NK-92 (cell line): ENCODE results near the gene TENM4.

ENCODE experiments used
- DNase-seq: peaks from one replicate; lab custom pipeline; 2025; ENCODE audit not compliant: unreplicated experiment; lab: John Stamatoyannopoulos, UW

Gene TENM4

DNA sequence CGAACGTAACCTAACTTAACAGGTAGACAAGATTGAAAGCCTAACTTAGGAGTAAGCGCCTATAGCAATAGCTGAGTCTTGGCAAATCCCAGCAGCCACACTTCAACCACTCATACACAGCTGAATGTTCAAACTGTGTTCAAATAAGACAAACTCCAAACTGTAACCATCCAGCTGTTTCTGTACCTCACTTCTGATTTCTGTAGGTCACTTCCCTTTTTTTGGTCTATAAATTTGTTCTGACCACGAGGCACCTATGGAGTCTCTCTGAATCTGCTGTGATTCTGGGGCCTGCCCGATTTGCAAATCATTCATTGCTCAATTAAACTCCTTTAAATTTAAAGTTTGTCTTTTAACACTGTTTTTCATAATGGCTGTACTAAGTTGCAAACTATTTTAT lies 8.2 kb upstream of the TENM4 start:
- DNase-seq: no peak

DNA sequence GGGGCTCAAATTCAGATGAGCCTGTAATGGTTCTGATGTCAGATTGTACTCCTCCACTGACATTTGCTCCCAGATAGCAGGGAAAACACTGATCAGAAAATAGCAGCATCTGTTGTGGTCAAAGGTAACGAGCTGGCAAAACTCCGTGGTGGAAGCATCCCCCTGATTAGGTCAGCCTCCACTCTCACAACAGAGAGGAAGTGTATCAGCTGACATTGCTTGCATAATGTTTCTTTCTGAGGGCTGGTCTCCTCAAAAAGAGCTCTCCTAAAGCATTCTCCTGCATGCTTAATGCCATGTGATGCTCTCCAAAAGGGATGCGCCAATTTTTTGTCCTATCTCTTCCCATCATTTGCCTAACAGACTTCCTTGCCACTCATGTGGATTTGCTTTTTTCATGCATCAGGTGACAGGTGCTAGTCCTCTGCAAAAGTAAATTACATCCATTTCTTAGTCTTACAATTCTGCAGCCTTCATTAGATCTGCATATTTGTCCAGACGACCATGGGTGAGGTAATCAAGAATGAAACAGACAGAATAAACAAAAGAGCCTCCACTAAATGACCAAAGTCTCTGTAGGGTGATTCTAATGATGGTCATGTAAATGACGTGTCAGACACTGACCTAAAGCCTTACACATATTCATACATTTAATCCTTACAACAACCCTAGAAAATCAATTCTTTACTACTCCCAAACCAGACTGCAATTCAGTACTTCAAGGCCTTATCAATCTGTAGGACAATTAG lies 6.4 kb upstream of the TENM4 start:
- no peak for DNase-seq

DNA sequence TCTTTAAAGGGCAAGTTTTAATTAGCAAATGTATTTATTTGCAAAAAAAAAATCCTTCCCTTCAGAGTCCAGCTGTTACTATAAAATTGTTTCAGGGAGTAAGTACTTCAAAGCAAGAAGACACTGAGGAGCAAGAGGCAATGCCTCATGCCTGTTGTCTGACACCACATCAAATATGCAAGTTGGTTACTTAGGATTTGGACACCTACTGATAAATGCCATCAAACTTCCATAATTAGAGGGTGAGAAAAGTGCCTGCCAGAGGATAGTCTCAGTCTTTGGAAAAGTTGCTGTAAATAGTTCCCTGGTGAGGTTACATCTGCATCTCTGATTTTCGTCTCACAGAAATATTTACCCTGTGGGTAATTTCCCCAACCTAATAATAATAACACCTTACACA lies 4.1 kb upstream of the TENM4 start:
- DNase-seq: no peak

DNA sequence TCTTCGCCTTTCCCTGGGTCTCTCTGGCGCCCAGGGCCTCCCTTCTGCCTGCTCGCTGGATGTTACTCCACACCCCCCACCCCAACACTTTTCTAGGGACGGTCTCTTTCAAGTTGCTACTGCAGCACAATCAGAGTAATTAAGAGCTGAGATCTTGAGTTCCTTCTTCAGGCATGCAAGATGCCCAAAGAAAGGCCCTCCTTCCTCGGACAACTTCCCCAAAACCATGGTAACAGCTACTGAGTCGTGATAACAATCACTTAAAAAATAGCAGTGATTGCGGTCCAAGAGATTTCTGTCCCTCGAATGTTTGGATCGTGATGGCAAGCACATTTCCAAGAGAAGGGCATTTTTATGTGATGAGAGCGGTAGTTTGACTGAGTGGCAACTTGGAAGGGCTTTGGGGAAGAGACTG lies 638 bp upstream of the TENM4 start:
- no peak for DNase-seq

DNA sequence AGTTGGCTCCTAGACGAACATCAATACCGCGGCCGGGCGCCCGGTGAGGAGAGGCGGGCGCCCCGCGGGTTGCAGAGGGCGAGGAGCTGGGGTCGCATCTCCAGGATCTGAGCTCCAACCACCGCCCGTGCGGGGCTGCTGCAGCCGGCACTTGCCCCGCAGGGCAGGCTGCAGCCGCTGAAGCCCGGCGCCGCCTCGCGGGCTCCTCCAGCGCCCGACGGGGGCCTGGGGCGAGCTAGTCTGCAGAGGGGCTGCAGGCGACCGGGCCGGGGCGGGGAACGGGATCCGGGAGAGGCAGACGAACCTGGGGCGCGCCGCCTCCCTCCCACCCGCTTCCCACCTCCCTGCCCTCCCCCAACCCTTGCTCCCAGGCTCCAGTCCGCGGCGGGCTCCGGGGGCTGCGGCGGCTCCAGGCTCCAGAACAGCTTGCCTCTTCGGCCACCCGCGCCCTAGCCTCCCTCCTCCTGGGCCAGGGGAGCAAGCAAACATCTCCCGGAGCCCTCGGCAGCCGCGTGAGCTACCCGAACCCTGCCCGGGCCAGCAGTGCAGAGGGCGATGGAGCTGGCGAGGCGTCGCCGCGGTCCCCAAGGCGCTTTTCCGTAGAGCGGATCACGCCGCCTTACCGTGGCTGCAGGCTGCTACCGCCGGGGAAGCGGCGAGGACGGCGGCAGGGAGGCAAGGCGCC lies 802 bp downstream of the TENM4 start:
- no peak for DNase-seq

DNA sequence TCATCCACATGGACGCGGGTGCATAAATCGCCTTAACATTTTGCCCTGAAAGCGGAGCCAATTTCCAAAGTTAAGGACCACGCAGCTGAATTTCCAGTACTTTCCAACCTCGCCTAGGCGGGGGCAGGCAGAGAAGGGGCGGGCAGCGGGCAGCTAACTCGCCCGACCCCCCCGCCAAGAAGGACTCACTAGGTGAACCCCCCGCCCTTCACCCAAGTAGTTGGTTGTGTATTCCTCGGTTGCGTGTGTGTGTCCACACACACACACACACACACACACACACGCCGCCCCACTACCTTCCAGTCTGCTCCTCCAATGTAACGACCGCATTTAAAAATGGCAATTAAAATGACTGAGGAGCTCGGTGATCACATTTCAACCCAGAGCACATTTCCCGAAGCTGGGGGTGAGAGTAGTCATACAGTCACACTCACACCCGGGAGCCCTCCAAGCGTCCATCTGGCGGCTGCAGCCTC lies 1.4 kb downstream of the TENM4 start:
- DNase-seq: no peak

DNA sequence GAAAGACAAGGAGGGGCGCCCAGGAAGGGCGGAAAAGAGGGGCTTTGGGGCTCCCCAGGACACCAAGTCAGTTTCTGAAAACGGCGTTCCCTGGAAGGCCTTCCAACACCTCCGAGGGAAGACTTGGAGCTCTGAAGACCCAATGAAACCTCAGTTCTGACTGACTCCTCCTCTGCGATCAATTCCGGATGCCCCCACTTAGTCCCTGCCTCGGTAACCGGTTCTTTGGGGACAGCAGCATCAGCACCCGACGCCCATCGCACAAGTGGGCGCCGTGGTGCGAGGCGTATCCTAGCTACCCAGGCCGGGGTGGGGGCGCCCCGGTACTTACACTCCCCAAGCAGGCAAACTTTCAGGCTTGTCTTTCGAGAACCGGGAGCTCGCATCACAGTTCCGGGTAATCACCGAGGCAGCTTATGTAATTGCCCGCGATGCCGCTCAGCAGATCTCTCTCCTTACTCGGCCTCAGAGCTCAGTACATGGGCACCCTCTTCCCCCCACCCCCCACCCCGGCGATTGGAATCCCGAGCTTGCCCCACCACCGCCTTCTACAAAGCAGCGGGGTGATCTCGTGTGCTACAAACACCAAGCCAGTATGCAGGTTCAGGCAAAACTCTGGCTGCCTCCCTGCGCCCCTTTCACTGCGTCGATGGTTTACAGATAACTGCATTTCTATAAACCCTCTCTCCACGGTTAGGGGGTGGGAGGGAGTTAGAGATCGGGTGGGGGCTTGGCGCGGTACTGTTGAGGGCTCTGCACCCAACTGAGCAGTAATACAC lies 2.0 kb downstream of the TENM4 start:
- no peak for DNase-seq

DNA sequence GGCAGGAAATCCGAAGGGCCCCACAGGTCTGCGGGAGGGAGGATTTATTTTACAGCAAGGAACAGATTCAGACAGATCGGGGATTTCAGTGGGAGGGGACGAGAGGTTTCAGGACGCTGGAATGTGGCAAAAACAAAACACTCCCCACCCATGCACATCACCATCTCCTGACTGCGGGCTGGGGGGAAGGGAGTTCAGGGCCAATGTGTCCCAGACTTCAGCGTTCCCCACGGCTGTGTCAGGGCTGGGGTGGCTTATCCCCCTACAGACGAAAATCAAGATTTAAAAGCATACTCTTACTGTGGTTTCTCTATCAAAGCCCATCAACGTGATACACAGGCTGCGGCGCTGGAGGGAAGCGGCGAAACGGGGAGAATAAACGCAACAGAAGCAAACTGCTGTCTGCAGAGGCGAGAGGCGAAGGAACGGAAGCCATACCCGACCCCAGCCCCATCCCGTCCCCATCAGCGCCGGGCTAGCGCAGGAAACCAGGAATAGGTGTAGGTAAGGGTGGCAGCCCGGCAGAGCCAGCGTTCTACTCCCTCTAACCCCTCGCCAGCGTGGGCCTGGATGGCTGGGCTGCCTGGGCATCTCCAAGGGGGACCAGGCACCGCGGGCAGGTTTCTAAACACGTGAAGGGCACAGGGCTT lies 2.7 kb downstream of the TENM4 start:
- no peak for DNase-seq

DNA sequence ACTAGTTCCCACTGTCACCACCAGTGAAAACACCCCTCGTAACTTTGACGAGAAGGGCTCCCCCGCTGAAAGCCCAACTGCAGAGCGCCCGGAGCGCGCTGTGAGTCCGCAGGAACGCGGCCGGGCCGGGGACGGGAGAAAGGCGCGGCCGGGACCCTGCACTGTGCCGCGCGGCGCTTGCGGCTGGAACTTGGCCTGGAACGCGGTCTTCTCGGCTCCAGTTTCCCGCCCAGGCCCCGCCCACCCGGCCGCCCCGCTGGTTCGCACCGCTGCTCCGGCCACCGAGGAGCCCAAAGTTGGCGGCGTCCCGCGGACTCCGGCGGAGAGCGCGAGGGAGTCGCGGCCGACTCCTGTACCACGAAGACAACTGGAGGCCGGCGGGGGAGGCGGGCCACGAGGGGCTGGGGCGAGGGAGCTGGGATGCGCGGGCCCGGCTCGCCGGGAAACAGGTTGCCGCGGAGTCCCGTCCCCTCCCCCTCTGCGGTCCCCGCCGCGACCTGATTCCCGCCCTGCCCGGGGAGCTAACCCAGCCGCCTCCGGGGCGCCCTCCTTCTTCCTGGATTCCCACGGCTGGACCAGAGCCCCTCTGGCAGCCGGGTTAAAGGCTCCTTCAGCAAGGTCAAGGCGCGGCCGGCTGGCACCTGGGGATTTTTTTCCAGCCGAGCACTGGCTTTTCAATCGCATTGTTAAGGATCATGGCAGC lies 3.4 kb downstream of the TENM4 start:
- DNase-seq: no peak

DNA sequence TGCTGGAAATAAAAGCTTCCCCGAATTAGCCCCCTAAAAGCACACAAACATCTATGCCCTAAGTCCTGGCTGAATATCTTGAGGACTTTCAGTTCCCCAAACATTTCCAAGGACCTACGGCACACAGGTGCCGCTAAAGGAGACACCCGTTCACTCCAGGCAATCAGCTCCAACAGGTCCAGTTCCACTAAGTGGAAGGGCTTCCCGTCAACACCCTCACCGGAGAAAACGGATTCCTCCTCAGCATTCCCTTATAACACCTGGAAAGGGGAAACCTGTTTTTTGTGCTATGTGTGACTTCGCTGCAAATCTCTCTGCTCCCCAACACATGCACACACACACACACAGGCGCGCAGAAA lies 3.9 kb downstream of the TENM4 start:
- DNase-seq: no peak

DNA sequence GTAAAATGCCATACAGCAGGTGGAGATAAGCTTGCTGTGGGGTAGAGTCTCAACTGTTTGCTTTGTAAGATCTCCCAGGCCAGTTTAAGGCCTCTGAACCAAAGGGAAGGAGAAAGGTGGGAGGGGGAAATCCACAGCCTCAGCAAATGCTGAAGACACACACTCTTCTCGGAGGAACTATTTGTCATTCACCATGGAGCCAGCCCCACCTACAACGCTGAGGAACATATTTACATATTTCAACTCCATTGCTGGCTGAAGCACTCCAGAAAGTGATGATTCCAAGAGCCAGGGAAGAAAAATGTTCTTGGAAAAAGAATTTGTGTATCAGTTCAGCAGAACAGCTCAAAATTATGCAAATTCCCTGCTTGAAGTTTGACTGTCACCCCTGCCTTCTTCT lies 6.5 kb downstream of the TENM4 start:
- DNase-seq: no peak

DNA sequence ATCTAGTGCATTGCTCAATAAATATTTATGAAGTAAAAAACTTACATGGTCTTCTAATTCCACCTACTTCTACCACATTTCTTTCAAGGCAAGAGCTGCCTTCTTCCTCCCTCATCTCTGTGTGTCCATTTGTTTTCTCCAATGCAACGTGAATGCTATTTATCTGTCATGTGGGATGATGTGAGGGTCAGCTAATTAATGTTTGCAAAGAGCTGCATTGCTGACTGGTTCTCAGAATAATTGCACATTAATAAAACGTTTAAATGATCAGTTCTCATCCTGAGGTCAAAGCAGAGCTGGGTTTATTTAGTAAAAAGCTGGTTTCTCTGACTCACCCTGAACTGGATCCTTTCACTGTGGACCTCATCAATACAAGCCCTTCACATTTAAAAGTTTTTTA lies 8.7 kb downstream of the TENM4 start:
- no peak for DNase-seq

DNA sequence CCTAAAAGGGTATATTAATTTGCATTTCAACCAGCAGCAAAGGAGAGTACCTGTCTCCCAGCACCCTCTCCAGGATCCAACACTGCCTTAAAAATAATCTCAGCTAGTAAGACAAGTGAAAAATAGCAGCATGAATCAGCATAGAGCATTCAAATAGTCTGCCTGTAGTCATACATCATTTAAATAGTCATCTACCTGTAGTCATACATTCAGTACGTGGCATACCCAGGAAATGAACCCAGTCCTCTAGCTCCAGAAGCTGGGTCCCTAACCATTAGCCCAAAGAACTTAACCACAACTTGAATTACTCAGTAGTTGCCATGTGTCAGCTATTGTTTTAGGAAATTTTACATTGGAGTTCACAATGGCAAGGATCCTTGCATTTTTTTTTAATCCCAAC lies 9.3 kb downstream of the TENM4 start:
- no peak for DNase-seq

DNA sequence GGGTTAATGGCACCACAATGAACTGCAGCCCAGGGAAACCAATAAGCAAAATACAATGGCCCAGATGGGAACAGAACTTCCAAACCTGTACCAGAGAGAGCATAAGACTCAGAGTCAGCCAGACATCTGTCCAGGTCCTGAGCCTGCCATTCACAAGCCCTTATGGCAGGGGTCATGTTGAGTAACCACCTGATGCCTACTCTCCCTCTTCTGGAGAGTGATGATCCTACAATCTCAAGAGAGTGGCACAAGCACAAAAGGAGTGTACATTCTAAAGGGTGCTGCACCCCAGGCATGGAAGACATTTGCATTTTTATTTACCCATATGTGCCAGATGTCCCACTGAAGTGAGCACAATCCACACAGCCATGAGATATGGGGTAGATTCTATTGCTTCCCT lies 10.6 kb downstream of the TENM4 start:
- no peak for DNase-seq

DNA sequence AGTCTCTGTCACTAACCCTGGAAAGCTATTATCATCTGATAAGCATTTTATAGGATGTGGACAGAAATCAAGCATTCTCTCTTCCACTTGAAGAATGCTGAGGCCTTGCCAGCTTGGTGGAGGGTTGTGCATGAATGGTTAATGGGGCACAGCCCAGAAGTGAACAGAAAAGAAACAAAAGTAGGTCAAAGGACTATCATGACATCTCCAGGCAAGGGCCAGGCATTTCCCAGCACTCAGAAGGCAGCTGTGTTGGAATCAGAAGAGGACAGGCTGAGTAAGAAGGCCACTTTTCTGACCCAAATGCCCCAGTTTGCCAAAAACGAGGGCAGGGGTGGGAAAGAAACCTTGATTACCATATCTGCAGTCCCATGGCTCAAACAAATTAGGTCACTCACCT lies 12.4 kb downstream of the TENM4 start:
- DNase-seq: no peak

DNA sequence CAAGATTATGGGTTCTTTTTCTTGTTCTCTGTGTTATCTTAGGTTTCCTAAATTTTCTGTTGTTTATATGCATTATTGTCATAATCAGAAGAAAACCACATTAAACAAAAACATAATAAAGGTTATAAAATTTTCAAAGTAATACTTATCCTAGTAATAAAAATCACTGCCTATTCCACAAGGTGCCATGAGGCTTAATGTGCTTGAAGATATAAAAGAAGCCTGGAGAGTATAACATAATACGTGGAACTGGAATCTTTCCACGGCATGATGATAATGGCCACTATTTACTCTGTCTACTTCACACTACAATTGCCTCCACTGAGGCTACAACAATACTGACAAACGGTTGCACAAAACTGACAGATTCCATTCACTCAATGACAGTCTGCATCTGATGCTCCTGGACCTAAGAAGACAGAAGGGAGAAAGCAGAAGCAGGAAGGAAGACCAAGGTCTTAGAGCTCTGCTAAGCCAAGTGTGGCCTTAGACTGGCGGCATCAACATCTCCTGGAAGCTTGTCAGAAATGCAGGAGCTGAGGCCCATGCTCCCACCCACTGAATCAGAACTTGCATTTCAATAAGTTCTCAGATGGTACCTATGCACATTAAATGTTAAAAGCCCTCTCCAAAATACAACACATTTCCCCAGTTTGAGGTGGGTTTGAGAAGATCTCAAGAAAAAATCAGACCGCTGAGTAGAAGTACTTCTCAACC lies 13.1 kb downstream of the TENM4 start:
- no peak for DNase-seq

DNA sequence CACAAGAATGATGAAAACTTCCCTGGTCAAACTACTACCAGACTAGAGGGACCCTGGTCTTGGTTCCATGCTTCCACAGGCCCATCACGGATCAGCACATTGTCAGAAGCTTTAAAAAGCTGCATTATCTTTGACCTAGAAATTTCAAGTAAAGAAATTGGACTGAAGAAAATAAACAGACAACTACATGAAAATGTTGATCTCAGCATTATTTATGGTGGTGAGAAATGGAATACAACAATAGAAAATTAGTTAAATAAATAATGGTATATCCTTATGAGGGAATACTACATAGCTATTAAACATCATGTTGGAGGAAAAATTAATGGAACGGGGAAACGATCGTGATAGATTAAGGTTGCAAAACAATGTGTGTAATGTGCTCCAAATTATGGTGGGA lies 13.7 kb downstream of the TENM4 start:
- DNase-seq: no peak

DNA sequence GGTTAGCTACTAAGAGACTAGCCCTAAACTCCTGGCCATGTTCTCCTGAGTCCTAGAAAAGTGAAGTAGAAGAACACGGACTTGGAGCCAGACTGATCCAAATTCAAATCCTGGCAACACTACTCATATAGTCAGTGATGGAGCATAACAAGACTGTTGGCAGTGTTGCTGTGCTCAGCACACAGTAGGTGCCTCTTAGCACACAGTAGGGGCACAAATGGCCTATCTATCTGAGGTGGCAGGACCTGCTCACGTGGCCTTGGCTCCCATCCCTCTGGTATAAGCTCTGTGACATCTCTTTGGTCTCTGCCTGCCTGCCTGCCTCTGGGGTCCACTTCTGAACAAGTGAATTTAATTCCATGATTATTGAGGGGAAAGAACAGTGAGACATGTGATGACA lies 15.4 kb downstream of the TENM4 start:
- DNase-seq: no peak

DNA sequence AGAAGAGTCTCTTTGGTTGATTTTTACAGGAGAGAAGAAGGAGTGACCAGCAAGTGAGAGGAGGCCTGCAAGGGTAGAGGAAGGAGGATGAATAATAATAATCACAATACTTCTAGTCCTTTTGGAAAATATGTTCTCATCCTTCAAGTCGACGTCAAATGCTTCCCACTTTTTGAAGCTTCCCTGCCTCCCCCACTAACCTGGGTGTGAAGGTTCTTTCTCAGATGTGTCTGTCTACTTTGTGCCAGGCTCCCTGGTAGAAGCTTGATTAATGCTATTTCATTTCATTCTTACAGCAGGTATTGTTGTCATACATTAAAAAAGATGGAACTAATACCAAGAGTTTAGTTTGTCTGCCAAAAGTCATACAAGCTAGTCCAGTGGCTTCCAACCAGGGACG lies 17.1 kb downstream of the TENM4 start:
- DNase-seq: no peak

DNA sequence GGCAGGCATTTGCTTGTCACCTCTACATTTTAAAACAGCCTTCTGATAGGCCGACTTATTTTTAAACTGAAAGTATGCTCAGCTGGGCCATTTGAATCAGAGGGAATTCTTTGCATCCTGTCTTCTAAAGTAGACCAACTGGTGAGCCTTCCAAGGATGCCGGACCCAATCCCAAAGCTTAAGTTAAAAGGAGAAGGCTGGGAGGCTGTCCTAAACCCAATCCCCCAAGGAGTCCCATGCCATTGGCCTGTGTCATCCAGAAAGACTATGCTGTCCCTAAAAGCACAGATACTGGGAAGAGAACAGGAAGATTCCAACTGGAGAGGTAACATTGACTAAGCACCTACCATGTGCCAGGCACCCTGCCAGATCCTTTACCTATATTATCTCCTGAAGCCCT lies 18.0 kb downstream of the TENM4 start:
- no peak for DNase-seq
